GM18498 (cell line): ENCODE measurements around the gene C2CD4A.
A peak's percentile ranks its signal among the peaks of the same experiment; 100 is the strongest.
"Not testable (repeated sequence)": the region's sequence is repeated elsewhere in the genome, so short reads cannot be mapped to it uniquely, and the experiment has no call there.

Experiments
- ATAC-seq: cut with Tn5 transposase; IDR thresholded peaks from one replicate; pipeline ENCODE4 v1.9.1; 2021; ENCODE audit warnings: mild to moderate bottlenecking, moderate library complexity; ENCODE audit not compliant: unreplicated experiment

C2CD4A gene, protein sequence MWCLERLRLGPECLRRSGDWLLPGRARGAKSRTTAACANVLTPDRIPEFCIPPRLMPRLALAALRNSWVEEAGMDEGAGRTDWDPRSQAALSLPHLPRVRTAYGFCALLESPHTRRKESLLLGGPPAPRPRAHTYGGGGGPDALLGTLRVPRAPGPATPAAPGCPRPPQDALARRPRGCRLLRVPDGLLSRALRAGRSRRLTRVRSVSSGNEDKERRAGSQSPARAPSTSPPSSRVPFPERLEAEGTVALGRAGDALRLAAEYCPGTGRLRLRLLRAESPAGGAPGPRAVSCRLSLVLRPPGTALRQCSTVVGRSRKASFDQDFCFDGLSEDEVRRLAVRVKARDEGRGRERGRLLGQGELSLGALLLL

DNA sequence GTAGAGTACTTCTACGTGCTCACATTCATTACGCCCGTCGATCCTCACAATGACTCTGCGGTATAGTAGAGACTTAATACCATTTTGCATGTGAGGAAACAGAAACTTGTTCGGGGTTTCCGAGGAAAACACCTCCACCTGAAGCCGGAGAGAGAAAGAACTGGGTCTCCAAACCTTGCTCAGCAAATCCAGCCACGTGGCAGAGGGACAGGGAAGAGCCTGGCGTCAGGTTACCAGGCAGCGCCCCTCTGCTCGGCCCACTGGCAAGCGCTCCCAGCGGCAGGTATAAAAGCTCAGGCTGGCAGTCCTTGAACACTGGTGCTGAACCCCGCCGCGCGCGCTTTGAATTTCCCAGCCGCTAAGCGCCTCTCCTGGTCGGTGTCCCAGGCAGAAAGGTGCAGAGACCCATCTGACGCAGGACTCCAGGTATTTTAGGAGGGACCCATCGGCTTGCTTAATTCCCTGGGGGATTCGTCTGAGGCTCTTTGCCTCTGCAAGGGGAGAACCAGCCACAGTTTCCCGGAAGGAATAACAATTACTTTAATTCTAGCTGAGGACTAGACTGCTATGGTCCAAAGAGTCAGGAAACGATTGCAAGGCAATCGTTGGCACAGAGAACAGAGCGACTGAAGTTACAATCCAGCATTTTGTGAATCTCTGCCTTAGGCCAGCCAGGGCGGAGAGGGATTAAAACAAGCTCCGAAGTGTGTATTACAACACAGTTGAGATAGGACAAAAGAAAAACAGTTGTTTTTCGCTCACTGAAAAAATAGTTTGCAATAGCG is at the start of gene C2CD4A:
Gene C2CD4A, plus strand, starts transcription at position 315 of the 785 bp plus-strand sequence. CDS start 637 bp downstream, outside the sequence.
- no peak for ATAC-seq

DNA sequence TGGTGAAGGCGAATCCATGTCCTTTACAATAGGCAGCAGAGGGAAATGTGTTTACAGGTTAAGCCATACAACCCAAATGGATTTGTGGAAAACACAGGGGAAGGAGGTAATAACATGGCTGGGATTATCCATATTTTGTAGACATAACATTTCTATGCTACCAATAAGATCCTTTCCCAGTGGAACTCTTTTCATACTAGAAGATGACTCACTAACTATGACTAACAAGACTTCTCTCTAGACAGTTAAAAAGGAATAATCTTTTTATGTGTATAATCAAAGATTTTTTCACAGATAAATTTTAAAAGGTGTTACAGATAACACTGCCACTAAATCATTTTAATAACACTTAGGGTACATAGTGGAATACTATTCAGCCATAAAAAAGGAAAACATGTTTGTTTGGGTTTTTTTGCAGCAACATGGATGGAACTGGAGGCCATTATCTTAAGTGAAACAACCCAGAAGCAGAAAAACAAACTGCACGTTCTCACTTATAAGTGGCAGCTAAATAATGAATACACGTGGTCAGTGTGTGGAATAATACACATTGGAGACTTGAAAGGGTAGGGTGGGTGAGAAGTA is 46.1 kb upstream of the C2CD4A start:
- no peak for ATAC-seq

DNA sequence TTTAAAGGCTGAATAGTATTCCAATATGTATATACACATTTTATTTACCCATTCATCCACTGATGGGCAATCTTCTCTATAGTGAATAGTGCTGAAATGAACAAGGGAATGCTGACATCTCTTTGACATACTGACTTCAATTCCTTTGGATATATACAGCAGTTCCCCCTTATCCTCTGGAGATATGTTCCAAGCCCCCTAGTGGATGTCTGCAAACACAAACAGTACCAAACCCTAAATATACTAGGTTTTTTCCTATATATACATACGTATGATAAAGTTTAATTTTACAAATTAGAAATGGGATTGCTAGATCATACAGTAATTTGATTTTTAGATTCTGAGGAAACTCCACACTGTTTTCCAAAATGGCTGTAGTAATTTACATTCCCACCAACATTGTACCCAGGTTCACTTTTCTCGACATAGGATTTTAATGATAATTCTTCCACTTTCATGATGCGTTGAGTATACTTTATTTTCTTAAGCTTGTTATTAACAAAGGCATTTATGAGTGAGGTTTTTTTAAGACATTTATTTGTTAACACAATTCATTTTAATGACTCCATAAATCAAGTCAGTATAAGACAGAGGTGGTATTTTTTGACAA is 44.7 kb upstream of the C2CD4A start:
- no peak for ATAC-seq

DNA sequence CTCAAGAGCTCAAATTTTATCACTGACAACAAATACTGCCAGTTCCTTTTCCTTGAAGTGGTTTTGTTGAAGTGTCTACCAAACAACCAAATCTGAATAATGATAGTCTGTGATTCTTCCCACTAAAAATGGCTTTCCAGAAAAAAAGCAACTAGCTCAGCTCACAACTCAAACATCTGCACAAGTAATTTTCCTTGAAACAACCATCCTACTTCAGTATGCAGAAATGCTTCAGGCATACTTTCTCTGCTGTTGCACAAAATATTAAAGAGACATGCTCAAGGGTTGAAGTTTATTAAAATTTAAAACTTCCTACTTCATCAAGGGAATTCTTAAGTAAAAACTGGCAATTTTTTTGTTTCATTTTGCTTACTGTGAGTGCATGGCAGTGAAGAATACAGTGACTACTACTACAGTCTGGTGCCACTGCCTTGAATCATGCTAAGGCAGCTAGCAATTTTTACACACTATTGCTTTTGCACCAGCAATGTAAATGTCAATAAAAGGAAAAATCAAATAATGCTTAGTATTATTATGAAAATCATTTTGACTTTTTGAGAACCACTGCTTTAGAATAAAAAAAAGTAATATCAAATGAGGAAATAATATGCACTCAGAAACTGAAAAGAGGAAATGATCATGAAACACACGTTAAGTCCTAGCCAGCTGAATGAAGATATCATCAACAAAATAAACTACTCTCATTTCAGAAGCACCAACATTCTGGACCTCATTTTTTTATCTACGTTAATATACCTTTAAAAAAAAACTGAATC is 40.1 kb upstream of the C2CD4A start:
- ATAC-seq = peak; percentile 69

DNA sequence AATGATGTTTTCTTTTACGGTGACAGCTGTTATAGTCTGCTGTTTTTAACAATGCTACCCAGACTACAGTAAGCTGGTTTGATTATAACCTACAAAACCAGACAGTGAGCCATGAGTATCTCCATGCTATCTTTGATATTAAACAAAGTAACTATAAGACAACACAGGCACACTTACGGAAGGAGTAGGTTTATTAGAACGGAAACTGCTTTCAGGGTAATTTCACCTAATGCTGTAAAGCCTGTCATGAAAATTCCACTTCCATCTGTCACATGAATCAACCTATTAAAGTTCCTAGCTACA is 39.6 kb upstream of the C2CD4A start:
- ATAC-seq = peak; percentile 30

DNA sequence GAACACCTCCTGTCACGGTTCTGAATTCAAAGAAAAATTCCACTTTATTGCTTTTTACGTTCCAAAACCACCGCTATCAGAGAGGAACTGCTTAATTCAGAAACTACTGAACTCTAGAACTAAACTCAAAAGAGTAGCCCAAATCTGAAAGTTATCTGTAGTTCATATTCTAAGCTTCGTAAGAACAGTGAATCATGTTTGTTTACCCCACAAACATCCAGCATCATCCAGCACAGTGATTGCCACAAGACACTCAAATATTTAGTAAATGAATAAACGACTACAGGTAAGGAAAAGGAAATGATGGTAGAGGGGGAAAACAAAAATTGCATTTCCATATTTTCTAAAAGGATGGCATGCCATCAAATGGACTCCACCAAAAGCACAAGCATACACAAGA is 38.9 kb upstream of the C2CD4A start:
- ATAC-seq = no peak

DNA sequence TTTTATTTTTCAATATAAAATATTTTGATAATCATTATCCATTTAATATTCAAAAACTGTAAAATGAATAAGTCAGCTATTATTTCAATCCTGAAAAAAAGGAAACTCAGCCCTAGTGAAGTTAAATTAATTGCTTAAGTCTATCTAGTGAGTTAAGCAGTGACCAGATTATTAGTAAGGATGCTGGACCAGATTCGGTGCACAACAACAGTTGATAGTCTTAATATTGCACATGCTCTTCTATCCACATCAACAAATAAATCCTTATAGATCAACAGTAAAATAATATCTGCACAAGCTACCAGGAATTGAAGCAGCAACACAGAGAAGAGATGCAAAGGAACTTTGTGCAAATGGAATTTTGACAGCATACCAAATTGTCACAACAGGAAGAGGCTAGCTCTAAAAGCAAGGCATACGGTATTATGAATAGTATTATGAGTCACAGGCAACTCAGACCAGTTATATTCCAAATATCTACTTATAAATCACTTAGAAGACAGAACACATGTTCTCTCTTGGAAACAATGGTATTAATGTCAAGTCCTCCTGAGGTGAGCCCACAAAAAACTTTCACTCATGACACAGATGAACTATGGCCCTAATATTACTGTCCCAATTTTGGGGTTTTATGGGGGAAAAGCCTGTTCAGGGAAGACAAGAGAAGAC is 31.4 kb upstream of the C2CD4A start:
- ATAC-seq = no peak

DNA sequence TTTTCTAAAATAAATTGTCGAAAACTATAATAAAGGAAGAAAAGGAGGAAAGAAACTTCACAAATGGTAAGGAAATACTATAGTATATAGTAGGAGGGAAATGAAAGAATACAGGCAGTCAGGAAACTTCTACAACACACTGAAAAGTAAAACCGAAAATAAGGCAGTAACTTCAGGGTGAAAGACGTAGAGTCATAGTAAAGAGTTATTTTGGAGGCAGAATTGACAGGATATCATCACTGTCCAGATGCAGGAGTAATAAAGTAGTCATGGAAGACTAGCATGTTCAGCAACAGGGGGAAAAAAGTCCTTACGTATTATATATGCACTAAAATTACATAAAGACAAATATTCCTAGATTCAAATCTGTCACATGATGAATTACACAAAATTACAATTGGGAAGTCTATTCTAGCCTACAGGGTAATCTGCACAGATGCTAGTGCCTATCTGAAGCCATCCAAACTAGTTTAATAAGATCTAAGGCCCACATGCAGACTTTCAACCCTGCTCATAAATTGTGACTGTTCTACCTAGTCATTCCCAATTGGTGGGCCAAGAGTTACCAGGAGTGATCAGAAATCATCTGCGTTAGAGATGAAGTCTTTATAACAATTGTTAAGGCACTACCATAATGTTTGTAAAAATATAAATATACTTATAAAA is 20.6 kb upstream of the C2CD4A start:
- peak; percentile 82 for ATAC-seq

DNA sequence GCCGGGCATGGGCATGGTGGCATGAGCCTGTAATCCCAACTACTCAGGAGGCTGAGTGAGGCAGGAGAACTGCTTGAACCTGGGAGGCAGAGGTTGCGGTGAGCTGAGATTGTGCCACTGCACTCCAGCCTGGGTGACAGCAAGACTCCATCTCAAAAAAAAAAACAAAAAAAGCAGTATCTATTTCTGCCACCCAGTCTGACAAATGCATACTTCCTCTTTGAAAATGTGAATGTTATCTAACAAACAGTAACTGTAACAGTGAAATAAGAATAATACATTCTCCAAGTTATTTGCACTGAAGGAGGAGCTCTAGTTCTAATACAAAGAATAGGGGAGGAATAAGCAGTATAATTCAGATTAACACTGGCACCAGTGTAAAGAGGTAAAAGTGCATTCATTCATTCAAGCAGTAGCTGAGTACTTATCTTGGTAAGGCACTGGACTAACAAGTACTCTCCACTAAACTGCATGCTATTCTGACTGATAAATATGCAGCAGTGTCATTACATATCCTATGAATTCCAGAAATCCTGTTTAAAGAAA is 19.4 kb upstream of the C2CD4A start:
- peak; percentile 59 for ATAC-seq

DNA sequence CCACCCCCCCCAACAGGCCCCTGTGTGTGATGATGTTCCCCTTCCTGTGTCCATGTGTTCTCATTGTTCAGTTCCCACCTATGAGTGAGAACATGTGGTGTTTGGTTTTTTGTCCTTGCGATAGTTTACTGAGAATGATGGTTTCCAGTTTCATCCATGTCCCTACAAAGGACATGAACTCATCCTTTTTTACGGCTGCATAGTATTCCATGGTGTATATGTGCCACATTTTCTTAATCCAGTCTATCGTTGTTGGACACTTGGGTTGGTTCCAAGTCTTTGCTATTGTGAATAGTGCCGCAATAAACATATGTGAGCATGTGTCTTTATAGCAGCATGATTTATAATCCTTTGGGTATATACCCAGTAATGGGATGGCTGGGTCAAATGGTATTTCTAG is 18.5 kb upstream of the C2CD4A start:
- ATAC-seq = not testable (repeated sequence)

DNA sequence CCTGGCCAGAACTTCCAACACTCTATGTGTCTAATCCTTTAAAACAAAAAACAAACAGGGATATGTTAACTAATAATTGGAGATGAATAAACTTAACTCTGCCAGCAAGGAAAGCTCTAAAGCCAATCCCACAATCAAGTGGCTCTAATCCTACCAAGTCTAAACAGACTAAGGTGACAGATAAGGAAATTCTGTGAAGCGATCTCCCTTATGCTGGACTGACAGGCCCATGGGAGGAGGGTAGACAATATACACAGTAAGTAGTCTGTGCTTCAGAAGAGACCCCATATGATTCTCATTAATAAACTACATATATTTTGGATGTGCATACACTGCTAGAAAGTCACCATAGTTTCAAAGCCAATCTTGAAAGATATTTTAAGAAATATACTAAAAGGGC is 16.7 kb upstream of the C2CD4A start:
- ATAC-seq = no peak

DNA sequence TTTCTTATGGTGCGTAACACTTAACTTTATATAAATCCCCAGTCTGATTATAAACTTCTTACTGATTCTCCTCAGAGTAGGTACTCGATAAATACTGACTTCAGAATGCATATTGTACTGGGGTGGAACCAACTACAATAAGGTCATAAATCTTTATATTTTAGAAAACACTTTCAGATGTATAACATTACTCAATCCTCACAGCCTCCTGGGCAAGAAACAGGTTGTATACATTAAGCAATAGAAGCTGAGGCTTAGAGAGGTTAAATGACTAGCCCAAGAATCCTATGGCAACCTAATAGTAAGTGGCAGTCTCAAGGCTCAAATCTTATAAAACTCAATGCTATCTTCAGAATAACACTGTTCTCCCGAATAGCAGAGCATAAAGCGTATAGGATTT is 15.6 kb upstream of the C2CD4A start:
- ATAC-seq = no peak

DNA sequence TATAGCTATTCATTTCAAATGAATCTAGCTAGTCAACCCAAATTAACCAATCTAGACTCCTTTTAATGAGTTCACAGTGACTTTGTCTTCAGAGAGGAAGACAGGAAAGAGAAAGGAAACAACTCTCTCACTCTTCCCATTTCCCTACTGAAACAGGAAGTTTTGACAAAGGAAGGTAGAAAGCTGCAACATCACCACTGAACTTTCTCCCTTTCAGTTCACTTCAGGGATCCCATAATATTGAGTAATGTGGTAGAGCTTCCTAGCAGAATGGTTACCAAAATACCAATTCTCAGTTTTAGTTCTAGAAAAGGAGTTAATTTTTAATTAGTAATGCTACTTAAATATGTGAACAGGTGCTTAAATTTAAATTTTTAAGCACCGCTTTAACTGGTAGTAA is 14.1 kb upstream of the C2CD4A start:
- ATAC-seq = no peak

DNA sequence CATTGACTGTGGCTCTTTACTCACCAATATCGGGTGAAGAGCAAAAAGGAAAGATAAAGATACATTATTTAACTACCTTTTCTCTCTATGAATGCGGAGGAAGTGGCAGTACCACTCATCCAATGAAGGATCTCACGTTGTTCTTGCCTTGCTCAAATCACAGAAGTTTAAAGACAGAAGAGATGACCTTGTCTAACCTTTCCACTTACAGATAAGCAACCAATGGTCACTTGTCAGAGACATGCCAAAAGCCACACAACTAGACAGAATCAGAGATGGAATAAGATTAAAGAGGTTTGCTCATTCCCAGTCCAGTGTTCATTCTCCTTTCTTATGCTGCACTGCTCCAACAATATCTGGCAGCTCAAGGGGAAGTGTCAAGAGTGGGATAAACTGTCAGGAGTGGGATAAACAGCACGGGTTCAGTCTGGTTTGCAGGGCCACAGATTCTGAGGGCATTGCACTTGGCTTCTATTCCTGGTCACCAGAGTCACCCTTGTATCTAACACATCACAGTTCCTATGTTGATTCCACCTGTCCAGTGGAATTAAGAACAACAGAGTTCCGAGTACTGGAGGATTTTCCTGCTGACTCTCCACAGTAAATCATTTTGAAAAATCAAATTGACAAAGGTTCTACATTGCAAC is 13.2 kb upstream of the C2CD4A start:
- ATAC-seq = no peak

DNA sequence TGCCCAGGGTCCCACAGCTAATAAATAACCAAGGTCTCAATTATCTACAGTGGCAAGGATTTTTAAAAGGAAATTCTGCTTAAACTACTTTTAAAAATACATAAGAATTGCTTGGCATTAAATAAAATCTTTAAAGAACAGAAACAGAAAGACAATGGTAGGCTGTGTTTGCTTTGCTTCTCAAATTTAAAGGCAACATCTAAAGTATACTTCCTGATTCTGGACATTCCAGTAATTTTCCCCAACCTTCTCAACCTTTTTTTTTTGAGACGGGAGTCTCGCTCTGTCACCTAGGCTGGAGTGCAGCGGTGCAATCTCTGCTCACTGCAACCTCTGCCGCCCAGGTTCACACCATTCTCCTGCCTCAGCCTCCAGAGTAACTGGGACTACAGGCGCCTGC is 11.8 kb upstream of the C2CD4A start:
- no peak for ATAC-seq

DNA sequence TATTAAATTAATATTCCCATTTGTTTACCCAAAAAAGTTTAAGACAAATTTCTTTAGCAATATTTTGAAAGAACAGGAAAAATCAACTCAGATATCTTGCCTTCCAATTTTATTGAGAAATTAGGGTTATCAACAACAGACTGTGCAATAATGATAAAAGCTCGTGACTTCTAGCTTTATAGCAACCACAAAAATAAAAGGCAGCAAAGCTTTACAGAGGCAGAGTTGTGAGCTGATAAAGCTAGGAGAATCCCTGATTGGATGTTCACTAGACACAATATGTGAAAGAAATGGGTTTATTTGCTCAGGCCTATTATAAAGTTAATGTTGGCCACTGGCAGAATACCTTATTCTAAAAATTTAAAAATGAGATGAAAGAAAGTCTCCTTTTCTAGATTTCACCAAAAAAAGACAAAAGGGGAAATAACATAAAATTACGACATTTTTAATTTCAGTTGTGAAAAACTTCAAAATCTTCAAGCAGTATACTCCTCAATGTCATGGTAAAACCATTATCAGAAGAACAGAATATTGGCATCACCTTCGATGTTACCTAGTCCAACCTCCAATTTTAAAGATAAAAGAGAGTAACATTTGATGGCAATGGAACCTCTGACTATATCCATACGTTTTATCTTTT is 9.3 kb upstream of the C2CD4A start:
- no peak for ATAC-seq

DNA sequence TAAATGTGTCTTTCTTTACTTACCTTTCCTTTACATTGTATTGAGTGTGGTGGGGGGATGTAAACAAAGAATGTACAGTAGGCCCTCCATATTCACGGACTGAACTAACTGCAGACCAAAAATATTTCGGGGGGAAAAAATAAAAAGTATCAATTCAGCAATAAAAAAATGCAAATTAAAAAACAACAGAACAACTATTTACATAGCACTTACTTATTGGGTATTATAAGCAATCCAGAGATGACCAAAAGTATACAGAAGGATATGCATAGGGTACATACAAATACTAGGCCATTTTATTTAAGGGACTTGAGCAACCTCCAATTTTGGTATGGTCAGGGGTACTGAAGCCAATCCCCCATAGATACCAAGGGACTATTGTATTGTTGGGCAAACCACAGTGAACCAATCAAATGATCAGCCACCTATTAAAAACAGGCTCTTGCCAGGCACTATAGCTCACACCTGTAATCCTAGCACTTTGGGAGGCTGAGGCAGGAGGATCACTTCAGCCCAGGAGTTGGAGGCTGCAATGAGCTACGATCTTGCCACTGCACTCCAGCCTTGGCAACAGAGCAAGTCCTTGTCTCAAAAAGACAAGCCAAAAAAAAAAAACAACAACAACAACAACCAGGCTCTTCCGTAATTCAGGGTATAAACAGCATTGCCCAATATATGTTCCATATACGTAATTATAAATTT is 8.3 kb upstream of the C2CD4A start:
- ATAC-seq = no peak
